ENCODE measurements around the gene RASA1. TPM values are rescaled to one million over a fixed set of nuclear protein-coding genes. Genes with fewer than 3 reads are reported as not detected.
A peak's percentile ranks its signal among the peaks of the same experiment; 100 is the strongest.
"Not testable (repeated sequence)": the region's sequence is repeated elsewhere in the genome, so short reads cannot be mapped to it uniquely, and the experiment has no call there.

Gene RASA1
- total RNA-seq: 53.8 and 87.7 TPM in 2 replicates

DNA sequence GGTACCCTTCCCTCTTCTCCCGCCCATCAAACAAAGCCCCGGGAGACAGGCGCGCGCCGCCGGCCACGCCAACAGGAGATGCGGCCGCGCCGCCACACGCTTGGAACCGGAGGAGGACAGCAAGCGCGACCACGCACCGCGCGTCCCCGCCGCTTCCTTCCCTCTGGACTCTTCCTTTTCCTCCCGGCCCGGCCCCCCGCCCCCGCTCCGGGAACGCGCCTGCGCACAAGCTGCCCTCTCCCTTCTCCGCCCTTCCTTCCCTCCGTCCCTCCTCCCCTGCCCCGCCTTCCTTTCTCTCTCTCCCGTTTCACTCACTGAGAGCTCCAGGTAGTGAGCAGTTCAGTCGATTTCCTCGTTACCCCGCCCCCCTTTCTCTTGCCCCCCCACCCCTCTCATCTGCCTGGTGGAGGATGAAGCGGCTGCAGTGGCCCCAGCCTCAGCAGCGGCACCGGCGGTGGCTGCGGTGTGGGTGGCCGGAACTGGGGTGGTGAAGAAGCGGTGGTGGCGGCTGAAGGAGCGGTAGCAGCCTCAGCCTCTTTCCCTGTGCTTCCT is at the start of gene RASA1:
TSS of gene RASA1 (plus strand) at position 310 of the 552 bp plus-strand sequence. CDS start 569 bp downstream, outside the sequence.
- DNase-seq (ENCODE audit: low read depth): peak; percentile 82

DNA sequence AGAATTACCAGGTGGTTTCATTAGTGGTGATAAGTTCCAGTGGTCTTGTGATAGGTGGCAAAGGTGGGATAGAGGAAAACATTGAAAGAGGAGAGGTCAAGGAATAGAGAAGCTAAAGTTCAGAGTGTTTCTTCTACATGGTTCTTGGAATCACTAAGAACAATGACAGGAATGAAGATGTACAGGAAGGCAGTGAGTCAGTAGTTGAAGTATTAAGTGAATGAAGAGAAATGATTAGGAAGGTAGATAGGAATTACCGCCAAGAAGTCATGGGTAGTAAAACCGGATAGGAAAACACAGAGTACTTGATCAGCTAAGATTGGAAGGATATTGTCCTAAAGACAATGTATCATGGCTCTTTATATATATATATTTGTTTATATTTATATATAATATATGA is 37.9 kb upstream of the RASA1 start:
- peak; percentile 62 for DNase-seq (ENCODE audit: low read depth)

DNA sequence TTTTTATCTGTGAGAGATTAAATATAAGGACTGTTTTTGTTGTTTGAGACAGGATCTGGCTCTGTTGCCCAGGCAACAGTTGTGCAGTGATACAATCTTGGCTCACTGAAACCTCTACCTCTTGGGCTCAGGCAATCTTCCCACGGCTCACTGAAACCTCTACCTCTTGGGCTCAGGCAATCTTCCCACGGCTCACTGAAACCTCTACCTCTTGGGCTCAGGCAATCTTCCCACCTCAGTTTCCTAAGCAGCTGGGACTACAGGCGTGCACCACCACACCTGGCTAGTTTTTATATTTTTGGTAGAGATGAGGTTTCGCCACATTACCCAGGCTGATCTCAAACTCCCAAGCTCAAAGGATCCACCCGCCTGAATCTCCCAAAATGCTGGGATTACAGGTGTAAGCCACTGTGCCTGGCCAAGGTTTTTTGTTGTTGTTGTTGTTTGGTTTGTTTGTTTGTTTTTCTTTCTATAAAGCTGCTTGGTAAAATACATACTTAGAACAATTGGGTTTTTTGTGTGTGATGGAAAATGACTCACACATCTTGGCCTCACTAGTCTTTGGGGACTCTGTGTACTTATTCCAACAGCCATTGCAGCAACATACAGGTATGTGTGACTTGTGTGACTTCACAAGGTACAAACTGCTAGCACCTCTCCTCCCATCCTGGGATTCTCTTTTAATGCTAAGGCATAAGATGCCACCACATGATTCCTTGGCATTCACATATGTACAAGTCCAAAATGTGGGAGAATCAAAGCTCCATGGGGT is 36.5 kb upstream of the RASA1 start:
- DNase-seq (ENCODE audit: low read depth): peak; percentile 48

DNA sequence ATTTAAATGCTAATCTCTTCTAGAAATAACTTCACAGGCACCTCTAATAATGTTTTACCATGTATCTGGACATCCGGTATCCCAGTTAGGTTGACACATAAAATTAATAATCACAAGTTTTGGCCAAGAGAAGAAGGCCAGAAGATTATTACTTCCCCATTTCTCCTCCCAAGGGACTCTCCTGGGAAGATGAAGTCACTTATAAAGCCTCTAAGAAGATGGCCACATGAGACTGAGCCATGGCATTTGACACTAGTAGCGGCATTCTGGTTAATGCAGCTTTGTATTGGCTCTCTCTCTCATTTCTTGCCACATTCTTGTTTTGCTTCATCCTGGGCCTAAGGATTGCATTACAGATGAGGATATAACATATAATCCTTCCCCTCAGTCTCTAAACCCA is 34.5 kb upstream of the RASA1 start:
- no peak for DNase-seq (ENCODE audit: low read depth)

DNA sequence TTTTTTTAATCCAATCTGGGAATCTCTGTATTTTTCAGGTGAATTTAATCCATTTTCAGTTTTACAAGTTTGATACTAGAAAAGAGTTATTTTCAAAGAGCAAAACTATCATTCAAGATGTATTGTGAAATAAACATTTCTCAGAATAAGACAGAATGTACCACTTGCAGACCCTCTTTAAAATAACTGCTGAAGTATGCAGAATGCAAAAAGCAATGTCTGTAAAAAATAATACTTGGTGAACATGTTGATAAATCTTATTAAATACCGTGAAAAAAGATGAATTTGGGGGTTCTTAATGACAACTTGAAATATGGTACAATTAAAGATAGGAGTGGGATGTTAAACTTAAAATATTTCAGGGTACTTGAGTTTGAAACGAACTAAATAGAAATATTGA is 26.1 kb upstream of the RASA1 start:
- DNase-seq (ENCODE audit: low read depth): no peak

DNA sequence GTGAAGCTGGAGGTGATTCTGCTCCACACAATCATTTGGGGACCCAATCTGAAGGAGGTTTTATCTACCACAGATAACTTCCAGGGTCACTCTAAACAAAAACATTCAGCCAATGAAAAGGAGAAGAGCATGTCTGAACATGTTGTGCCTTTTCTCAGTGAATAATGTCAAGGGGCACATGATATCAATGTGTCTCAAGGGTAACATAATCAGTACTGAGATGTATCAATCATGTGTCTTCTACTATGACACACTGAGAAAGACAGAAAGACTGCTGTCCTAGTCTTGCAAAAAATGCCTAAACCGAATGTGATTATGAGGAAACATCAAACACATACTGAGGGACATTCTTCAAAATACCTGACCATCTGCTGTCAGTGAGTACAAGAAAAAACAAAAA is 25.4 kb upstream of the RASA1 start:
- no peak for DNase-seq (ENCODE audit: low read depth)

DNA sequence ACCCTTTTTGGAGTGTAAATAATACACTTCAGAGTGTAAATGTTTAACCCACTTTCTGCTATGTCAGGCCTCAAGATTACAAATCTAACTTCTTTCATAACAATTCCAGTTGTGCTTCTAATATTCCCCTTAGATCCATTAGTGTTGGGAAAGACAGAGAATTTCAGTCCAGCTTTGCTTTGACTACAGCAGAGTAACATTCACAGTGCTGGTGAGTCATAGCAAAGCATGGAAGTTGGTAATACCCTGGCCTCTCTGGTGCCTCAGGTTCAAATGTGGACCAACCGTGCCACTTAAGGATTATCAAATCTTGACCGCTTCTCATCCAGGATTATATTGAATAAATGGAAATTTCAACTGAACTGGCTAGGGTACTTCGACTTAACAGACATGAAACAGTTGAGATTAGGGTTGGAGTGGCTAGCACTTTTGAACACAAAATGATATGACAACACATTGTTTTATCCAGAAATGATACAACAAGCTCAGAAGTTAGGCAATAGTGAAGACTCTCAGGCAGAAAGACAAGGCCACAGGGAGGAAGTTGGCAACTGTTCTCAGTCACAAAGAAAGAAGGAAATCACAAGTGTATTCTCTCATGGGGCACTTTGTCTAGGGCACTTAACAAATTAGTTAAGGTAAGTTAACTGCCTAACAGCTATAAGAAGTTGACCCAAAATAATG is 24.4 kb upstream of the RASA1 start:
- DNase-seq (ENCODE audit: low read depth): peak; percentile 98

DNA sequence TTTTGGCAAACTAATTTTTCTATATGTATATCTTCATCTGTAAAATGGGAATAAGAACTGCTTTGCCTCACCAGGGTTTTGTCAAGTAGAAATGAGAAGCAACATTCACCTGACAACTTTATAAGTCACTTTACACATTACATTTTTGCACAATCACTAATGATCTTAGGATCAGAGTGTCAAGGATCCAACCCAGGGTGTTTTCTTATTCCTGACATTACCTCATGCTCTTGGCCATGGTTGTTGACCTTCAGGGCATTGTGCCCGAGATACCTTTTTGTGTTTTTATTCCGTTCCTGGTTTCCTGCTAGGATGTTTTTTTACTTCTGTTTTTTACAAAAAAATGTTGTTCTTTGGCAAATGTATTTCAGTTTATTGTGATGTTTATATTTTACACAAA is 22.2 kb upstream of the RASA1 start:
- DNase-seq (ENCODE audit: low read depth): peak; percentile 54

DNA sequence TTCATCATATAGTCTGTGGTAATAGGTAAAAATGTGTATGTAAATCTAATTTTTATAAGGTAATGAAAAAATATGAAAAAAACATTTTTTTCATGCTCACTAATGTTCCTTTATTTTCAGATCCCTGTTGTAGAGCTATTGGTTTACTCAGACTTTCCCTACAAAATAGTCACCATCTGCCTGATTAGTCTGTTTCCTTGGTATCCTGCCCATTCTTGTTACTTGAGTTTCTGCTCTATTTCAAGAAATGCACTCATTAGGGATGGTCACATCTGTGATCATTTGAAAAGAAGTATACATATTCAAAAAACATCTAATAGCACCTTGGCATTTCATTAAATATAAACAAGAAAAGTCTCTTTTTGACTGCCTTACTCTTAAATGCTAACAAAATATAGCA is 21.6 kb upstream of the RASA1 start:
- DNase-seq (ENCODE audit: low read depth): no peak

DNA sequence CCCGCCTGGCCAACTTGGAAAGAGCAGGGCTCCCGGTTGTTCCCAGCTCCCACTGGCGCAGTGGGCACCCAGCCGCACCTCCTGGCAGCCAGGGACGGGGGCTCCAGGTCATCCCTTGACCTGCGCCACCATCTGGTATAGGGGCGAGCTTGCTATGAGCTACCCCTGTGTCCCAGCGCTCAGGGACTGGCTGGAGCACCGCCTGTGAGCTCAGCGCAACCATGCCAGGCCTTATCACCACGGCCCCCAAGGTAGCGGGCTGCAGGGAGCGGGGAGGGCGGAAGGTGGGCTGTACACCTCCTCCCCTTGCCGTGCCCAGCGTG is 15.4 kb upstream of the RASA1 start:
- DNase-seq (ENCODE audit: low read depth): no peak

DNA sequence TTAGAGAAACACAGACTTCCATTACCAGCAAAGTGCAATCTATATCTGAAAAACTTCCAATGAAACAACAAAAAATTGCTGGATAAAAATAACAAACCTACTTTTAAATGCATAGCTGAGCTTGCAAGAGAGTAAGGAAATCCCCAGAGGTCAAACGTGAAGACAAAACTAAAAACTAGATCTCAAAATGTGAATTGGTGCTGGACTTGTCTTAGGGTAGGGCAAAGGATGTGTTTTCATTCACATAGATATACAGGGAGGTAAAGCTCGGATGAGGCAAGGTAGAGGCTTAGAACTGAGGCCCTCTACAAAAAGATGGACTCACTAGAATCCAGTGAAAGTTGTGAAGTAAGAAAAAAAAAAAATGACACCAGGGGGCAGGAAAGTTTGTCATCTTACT is 13.6 kb upstream of the RASA1 start:
- DNase-seq (ENCODE audit: low read depth): no peak

DNA sequence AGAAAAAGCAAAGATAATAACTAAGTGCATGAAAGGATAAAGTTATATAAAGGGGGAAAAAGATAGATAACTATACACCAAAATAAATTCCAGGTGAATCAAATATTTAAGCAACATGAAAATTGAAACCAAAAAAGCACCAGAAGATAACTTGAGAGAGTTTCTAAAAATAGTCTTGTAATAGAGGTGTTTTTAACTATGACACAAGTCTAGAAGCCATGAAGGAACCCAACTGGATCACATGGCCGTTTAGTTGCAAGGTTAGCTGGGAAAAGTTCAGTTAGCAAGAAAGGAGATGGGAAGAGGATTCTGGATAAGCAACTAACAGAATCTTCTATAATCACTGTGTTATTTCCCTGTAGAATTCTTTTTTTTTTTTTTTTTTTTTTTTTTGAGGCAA is 9.2 kb upstream of the RASA1 start:
- no peak for DNase-seq (ENCODE audit: low read depth)

DNA sequence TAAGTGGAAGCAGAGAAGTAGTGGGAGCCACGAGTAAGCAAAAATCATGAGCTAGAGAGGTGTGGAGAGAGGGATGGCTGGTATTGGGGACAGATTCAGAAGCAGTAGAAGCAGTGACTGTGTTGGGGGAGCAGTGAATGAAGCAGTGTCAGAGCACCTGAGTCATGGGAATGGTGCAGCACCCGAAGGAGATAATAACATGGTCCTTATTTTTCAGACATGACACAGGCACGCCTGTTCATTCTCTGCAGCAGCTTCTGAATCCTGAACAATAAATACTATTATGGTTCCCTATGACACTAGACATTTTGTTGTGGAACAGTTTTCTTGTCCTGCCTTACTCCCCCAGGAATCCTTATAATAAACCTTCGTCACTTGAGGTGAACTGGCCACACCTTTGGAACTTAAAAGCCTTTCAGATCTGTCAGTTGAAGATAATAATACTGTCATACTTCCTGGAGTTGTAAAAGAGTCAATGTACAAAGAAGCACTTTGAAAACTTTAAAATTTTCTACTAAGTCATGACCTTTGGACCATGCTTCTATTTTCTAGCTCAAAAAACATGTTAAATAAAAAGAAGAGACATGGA is 7.0 kb upstream of the RASA1 start:
- DNase-seq (ENCODE audit: low read depth): no peak

DNA sequence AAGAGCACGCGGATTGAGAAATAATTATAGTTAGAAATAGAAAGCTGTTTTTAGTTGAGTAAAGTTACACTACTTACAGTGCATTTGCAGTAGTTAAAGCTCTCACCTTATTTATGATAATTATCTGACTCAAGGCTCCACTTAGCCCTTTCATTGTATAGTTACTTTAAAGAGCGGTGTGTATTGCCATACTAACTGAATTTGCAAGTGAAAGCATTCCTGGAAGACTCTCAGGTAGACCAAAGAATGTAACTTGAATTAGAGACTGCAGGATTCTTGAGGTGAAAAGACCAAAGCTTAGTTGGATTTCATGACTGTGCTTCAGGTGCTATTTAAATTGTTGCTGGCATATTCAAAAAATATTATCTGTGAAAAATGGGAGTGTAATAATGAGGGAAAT is 4.2 kb upstream of the RASA1 start:
- DNase-seq (ENCODE audit: low read depth): no peak

DNA sequence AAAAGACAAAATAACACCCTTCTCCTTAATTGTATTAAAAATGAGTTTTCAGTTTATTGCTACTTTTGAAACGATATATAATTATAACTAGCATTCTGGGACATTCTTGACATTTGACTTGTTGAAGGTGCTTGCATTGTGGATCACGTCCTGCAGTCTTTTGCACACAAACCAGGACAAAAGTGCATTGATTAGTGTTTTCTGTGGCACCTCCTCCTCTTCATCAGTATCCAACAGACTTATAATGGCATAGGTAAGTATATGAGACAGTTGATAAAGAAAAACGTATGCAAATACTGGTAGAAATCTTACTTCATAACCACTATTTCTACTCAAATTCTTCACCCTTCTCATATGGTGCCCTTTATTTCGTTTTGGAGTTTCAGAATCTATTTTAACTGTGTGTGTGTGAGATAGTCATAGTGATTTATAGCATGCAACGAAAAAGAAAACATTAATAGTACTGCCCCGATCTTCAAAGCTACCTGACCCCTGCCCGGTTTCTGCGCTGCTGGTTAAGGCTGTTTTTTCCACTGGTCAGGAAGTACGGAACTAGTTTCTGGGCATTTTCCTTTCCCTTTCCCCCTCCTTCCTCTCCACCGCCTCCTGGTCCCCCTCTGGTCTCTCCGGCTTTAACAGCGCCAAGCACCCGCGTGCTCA is 639 bp upstream of the RASA1 start:
- no peak for DNase-seq (ENCODE audit: low read depth)

DNA sequence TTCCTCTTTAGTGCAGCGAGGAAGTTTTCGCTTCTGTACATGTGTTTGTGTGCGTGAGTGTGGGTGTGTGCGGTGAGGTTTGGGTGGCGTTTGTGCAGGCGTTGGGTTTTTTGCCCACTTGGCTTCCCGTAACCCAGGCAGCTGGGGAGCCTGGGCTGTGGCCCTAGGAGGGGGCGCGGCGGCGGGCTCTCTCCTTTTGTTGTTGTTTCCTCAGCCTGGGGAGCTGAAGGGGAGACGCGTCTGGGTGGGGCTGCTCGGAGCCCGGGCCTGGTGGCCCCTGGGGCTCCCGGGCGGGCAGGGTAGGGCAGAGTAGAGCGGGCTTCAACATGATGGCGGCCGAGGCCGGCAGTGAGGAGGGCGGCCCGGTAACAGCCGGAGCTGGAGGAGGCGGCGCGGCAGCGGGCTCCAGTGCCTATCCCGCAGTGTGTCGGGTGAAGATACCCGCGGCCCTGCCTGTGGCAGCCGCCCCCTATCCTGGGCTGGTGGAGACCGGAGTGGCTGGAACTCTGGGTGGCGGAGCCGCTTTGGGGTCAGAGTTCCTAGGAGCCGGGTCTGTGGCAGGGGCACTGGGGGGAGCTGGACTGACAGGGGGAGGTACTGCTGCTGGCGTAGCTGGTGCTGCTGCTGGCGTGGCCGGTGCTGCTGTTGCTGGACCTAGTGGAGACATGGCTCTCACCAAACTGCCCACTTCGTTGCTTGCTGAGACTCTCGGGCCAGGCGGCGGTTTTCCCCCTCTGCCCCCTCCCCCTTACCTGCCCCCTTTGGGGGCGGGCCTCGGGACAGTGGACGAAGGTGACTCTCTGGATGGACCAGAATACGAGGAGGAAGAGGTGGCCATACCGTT is 665 bp downstream of the RASA1 start:
- peak; percentile 55 for DNase-seq (ENCODE audit: low read depth)

DNA sequence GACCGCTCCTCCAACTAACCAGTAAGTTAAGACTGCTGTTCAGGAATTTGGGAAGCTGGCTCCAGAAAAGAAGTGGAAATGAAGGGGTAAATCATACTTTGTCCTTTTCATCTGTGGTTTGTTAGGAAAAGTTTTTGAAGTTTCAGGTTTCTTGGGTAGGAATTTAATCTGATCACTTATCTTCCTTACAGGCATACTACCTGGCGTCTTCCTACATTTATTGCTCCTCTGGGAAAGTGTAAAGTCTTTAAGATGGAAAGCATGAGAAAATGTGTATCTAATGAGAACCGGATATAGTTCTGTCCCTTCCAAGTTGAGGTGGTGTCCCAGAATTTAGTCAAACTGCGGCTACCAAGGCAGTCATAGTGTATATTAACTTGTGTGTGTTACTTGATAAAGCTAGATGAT is 1.3 kb downstream of the RASA1 start:
- DNase-seq (ENCODE audit: low read depth): no peak

DNA sequence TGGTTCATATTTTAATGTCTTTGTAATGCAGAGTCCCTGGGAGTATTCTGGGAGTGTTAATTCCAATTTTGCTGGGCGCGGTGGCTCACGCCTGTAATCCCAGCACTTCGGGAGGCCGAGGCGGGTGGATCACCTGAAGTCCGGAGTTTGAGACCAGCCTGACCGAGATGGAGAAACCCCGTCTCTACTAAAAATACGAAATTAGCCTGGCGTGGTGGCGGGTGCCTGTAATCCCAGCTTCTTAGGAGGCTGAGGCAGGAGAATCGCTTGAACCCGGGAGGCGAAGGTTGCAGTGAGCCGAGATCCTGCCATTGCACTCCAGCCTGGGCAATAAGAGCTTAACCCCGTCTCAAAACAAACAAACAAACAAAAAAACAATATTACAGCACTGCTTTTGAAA is 3.2 kb downstream of the RASA1 start:
- not testable (repeated sequence) for DNase-seq (ENCODE audit: low read depth)

DNA sequence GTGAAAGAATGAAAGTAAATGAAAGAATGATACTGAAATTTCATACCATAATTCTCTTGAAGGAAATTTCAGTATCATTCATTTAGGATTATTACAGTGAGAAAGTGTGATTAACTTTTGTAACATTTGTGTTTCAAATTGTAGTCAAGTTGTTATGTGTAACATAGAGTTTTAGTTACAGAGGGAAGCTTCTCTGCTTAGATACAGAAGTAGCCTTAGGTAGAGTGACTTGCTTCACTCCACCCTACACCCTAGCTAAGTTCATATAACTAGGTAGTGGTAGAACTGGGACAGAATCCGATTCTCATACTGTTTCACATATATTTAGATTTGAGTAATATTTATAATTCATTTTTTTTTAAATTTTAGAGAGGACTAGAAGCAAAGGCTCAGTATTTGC is 9.0 kb downstream of the RASA1 start:
- DNase-seq (ENCODE audit: low read depth): no peak

DNA sequence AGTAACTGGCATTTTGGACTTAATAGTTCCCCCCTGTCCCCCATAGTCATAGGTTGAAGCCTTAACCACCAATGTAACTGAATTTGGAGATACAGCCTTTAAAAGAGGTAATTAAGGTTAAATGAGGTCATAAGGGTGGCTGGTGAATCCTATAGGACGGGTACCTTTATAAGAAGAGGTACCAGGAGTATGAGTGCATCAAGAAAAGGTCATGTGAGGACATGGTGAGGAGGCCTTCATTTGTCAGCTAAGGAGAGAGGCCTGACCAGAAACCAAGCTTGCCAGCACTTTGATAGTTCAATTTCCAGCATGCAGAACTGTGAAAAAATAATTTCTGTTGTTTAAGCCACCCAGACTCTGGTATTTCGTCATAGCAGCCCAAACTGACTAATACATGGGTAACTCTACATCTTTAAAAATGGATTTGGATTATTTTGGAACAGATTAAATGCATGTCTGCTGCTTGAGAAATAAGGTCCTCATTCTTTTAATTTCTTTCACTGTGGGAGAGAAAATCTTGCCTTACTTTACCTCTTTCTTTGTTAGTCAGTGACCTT is 9.7 kb downstream of the RASA1 start:
- no peak for DNase-seq (ENCODE audit: low read depth)

DNA sequence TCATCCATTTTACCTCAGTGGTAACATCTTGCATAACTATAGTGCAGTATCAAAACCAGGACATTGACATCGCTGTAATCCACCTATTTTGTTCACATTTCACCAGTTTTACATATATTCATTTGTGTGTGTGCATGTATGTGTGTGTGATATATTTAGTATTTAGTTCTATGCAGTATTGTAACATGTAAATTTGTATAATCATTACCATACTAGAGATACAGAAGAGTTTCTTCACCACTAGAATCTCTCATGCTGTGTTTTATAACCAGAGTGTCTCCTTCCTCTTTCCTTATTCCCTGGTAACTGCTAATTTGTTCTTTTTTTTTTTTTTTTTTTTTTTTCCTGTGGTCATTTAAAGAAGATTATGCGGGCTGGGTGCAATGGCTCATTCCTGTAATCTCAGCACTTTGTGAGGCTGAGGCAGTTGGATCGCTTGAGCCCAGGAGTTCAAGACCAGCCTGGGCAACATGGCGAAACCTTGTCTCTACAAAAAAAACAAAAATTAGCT is 11.0 kb downstream of the RASA1 start:
- no peak for DNase-seq (ENCODE audit: low read depth)
